ENCODE results near the gene TMPRSS9. TPM values are rescaled to one million over a fixed set of nuclear protein-coding genes. Genes with fewer than 3 reads are reported as not detected.
"Not testable (repeated sequence)": the region's sequence is repeated elsewhere in the genome, so short reads cannot be mapped to it uniquely, and the experiment has no call there.

Gene TMPRSS9
- total RNA-seq, 1 donor from 2014 or later: not detected

DNA sequence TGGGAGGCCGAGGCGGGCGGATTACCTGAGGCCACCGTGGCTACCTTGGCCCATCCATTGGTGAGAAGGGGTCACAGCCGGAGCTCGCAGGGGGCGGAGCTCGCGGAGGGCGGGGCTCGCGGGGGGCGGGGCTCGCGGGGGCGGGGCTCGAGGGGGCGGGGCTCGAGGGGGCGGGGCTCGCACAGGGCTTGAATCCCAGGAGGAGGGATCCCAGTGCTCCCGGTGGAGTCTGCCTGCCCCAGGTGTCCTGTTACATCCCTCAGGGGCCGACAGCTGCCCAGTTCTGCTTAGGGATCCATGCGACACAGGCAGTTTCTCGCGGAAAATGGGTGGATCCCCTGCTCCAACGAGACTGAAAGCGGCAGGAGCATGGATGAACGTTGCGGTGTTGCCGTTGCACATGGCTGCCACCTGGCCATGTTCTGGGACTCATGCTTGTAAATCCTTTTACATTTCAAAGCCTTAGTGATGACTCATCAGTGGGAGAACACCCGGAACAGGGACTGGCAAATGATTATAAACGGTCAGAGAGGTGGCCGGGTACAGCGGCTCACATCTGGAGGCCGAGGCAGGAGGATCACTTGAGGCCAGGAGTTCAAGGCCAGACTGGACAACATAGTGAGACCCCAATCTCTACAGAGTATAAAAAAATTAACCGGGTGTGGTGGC is 25.1 kb downstream of the TMPRSS9 start:
- Histone ChIP-seq H3K27me3 (ENCODE audit: control insufficient read depth, insufficient read depth, low read length) (peaks cover 2% of the 10 kb centered on the region), H3K36me3 (ENCODE audit: control insufficient read depth, insufficient read depth, low read length) (no peaks in the 10 kb centered on the region), H3K4me3 (ENCODE audit: low read depth, low read length) (no peak overlapping the region)
- no peak for TF ChIP-seq CTCF (IDR thresholded peaks at IDR 0.05; ENCODE audit: insufficient read depth, low read length, poor library complexity, severe bottlenecking)
- DNase-seq (ENCODE audit: low read depth): peak; percentile 87

GRCh38 chr19:2387367-2388288 is 27.6 kb downstream of the TMPRSS9 start:
- H3K27me3 ChIP-seq (ENCODE audit: control insufficient read depth, insufficient read depth, low read length): peaks cover 2% of the 10 kb centered on the region
- H3K36me3 ChIP-seq (ENCODE audit: control insufficient read depth, insufficient read depth, low read length): no peaks in the 10 kb centered on the region
- no peak for TF ChIP-seq CTCF (IDR thresholded peaks at IDR 0.05; ENCODE audit: insufficient read depth, low read length, poor library complexity, severe bottlenecking)

GRCh38 chr19:2389594-2389993 is 29.5 kb downstream of the TMPRSS9 start:
- H3K27me3 ChIP-seq (ENCODE audit: control insufficient read depth, insufficient read depth, low read length): peaks cover 2% of the 10 kb centered on the region

More at GRCh38 chr19:2387367-2388288, 27.6 kb downstream of the TMPRSS9 start:
- H3K4me3 ChIP-seq (ENCODE audit: low read depth, low read length): no peak overlapping the region
- DNase-seq (ENCODE audit: low read depth): no peak

GRCh38 chr19:2391118-2391725 is 31.2 kb downstream of the TMPRSS9 start:
- DNase-seq (ENCODE audit: low read depth): no peak
- H3K36me3 ChIP-seq (ENCODE audit: control insufficient read depth, insufficient read depth, low read length): no peaks in the 10 kb centered on the region
- TF ChIP-seq CTCF (IDR thresholded peaks at IDR 0.05; ENCODE audit: insufficient read depth, low read length, poor library complexity, severe bottlenecking): peak; percentile 76
- peaks cover 2% of the 10 kb centered on the region for H3K27me3 ChIP-seq (ENCODE audit: control insufficient read depth, insufficient read depth, low read length)
- H3K4me3 ChIP-seq (ENCODE audit: low read depth, low read length): no peak overlapping the region

More at GRCh38 chr19:2389594-2389993, 29.5 kb downstream of the TMPRSS9 start:
- no peak for DNase-seq (ENCODE audit: low read depth)
- Histone ChIP-seq H3K4me3 (ENCODE audit: low read depth, low read length) (no peak overlapping the region), H3K36me3 (ENCODE audit: control insufficient read depth, insufficient read depth, low read length) (no peaks in the 10 kb centered on the region)
- TF ChIP-seq CTCF (IDR thresholded peaks at IDR 0.05; ENCODE audit: insufficient read depth, low read length, poor library complexity, severe bottlenecking): no peak

GRCh38 chr19:2392366-2392765 is 32.3 kb downstream of the TMPRSS9 start:
- Histone ChIP-seq H3K36me3 (ENCODE audit: control insufficient read depth, insufficient read depth, low read length) (no peaks in the 10 kb centered on the region), H3K27me3 (ENCODE audit: control insufficient read depth, insufficient read depth, low read length) (peaks cover 2% of the 10 kb centered on the region), H3K4me3 (ENCODE audit: low read depth, low read length) (no peak overlapping the region)
- TF ChIP-seq CTCF (IDR thresholded peaks at IDR 0.05; ENCODE audit: insufficient read depth, low read length, poor library complexity, severe bottlenecking): no peak
- DNase-seq (ENCODE audit: low read depth): no peak

DNA sequence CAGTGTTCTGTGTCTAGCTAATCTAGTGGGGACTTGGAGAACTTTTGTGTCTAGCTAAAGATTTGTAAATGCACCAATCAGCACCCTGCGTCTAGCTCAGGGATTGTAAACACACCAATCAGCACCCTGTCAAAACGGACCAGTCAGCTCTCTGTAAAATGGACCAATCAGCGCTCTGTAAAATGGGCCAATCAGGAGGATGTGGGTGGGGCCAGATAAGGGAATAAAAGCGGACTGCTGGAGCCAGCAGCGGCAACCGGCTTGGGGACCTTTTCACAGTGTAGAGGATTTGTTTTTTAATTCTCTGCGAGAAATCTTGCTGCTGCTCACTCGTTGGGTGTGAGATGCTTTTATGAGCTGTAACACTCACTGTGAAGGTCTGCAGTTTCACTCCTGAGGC is 32.8 kb downstream of the TMPRSS9 start:
- H3K4me3 ChIP-seq (ENCODE audit: low read depth, low read length); H3K27me3 ChIP-seq (ENCODE audit: control insufficient read depth, insufficient read depth, low read length); H3K36me3 ChIP-seq (ENCODE audit: control insufficient read depth, insufficient read depth, low read length); DNase-seq (ENCODE audit: low read depth): not testable (repeated sequence)
